ENCODE measurements around the gene TRIM66. TPM values are rescaled to one million over a fixed set of nuclear protein-coding genes. Genes with fewer than 3 reads are reported as not detected.

Gene TRIM66
- total and polyA plus RNA-seq, 3 donors from 2014 or later, result 37.4 to 49.6 (median 49.2) TPM

GRCh38 chr11:8610532-8611116 is 71.8 kb downstream of the TRIM66 start:
- Histone ChIP-seq H3K36me3 (ENCODE audit: low read depth, missing control alignments) (no peaks in the 10 kb centered on the region), H3K27me3 (no peaks in the 10 kb centered on the region), H3K27ac (no peak overlapping the region), H3K4me3 (no peak overlapping the region), H3K4me1 (no peaks in the 10 kb centered on the region), H3K9me3 (no peaks in the 10 kb centered on the region)
- 72 to 85% methylated on average over 7 of the region's 7 CpGs for WGBS, 2 donors
- intact Hi-C loops (cut with DNase I; ENCODE audit: low total_unique reads), result no loop called here
- no peak for TF ChIP-seq POLR2A (IDR thresholded peaks at IDR 0.05)
- TF ChIP-seq, protein P1, sequence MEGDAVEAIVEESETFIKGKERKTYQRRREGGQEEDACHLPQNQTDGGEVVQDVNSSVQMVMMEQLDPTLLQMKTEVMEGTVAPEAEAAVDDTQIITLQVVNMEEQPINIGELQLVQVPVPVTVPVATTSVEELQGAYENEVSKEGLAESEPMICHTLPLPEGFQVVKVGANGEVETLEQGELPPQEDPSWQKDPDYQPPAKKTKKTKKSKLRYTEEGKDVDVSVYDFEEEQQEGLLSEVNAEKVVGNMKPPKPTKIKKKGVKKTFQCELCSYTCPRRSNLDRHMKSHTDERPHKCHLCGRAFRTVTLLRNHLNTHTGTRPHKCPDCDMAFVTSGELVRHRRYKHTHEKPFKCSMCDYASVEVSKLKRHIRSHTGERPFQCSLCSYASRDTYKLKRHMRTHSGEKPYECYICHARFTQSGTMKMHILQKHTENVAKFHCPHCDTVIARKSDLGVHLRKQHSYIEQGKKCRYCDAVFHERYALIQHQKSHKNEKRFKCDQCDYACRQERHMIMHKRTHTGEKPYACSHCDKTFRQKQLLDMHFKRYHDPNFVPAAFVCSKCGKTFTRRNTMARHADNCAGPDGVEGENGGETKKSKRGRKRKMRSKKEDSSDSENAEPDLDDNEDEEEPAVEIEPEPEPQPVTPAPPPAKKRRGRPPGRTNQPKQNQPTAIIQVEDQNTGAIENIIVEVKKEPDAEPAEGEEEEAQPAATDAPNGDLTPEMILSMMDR (IDR thresholded peaks at IDR 0.05), result no peak
- DNase-seq, result no peak

DNA sequence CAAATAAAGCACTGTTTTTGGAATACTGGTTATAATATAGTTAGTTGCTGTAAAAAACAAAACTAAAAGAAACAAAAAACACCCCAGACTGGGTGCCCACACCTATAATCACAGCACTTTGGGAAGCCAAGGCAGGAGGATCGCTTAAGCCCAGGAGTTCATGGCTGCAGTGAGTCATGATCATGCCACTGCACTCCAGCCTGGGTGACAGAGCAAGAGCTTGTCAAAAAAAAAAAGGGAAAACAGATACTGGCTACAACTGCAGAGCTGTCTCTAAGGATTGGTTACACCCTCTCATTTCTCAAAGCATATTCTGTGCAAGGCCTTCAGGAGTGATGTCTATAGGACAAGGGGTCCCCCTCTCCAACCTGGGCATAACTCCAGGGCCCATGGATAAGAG is 73.8 kb downstream of the TRIM66 start:
- no peaks in the 10 kb centered on the region for H3K9me3 ChIP-seq
- TF ChIP-seq, protein P1 (IDR thresholded peaks at IDR 0.05), result no peak
- TF ChIP-seq POLR2A (IDR thresholded peaks at IDR 0.05), result no peak
- WGBS, 2 donors, result 89 to 91% methylated on average over 1 of the region's 1 CpG
- no peaks in the 10 kb centered on the region for H3K27me3 ChIP-seq
- H3K27ac ChIP-seq, result no peak overlapping the region
- DNase-seq, result no peak
- no peaks in the 10 kb centered on the region for H3K36me3 ChIP-seq (ENCODE audit: low read depth, missing control alignments)
- H3K4me3 ChIP-seq, result no peak overlapping the region
- intact Hi-C loops (cut with DNase I; ENCODE audit: low total_unique reads), result no loop called here
- no peaks in the 10 kb centered on the region for H3K4me1 ChIP-seq

DNA sequence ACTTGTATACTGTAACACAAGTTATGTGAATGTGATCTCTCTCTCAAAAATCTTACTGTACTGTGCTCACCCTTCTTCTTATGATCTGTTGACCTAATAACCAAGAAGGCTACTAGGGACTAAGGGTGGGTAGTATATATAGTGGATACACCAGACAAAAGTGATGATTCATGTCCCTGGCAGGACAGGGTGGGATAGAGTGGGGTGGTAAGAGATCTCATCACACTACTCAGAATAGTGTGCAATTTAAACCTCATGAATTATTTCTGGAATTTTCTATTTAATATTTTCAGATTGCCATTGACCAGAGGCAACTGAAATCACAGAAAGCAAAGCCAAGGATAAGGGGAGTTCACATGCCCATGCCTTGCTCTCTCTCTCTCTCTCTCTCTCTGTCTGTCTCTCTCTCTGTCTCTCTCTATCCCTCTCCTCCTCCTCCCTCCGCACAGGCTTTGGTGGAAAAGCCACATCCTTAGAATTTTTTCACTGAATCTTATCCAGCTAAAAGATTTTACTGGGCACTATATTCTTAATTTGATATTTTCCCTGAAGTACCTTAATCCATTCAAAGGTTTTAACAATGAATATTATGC is 76.4 kb downstream of the TRIM66 start:
- intact Hi-C loops (cut with DNase I; ENCODE audit: low total_unique reads), result no loop called here
- no peak for DNase-seq
- no peaks in the 10 kb centered on the region for H3K27me3 ChIP-seq
- no peak overlapping the region for H3K4me3 ChIP-seq
- H3K4me1 ChIP-seq, result no peaks in the 10 kb centered on the region
- TF ChIP-seq, protein P1 (IDR thresholded peaks at IDR 0.05), result no peak
- no peak for TF ChIP-seq POLR2A (IDR thresholded peaks at IDR 0.05)
- no peak overlapping the region for H3K27ac ChIP-seq
- no peaks in the 10 kb centered on the region for H3K36me3 ChIP-seq (ENCODE audit: low read depth, missing control alignments)
- H3K9me3 ChIP-seq, result no peaks in the 10 kb centered on the region
- 74 to 83% methylated on average over 1 of the region's 1 CpG for WGBS, 2 donors

DNA sequence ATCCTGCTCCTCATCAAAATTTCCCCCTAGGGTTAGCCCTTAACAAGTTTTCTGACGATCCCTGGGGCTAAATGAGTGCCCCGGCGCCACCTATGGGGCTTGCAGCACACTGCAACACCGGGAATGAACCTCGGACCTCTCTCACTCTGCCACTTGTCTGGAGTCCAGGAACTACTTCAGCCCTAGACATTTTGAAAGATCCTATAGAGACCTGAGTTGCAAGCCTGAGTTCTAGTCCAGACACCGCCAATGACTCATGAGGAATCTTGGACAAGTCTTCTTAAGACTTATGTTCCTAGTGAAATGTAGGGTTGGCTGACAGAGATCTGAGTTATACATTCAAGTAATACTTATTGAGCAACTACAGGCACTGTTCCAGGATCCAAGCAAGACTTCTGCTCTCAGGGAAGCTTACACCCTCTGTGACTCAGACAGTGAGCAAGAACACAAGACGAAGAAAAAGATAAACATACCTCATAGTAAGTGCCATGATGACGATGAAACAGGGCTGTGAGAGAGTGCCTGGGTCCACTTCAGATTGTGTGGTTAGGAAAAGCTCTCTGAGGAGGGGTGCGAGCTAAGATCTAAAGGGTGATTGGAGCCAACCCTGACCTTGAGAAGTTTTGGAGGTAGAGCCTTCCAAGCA is 78.3 kb downstream of the TRIM66 start:
- H3K9me3 ChIP-seq, result no peaks in the 10 kb centered on the region
- TF ChIP-seq, protein P1 (IDR thresholded peaks at IDR 0.05), result peak in 2 of 3 experiments; percentile 34 to 67
- no peak for TF ChIP-seq POLR2A (IDR thresholded peaks at IDR 0.05)
- no peak overlapping the region for H3K4me3 ChIP-seq
- peak; percentile 75 for DNase-seq
- H3K27me3 ChIP-seq, result no peaks in the 10 kb centered on the region
- no peaks in the 10 kb centered on the region for H3K36me3 ChIP-seq (ENCODE audit: low read depth, missing control alignments)
- intact Hi-C loops (cut with DNase I; ENCODE audit: low total_unique reads), result no loop called here
- no peaks in the 10 kb centered on the region for H3K4me1 ChIP-seq
- no peak overlapping the region for H3K27ac ChIP-seq
- WGBS, 2 donors, result 30 to 32% methylated on average over 9 of the region's 9 CpGs
